Bronchial epithelial cell (primary cell): Measurements from ENCODE around the gene METTL13. TPM values are rescaled to one million over a fixed set of nuclear protein-coding genes. Genes with fewer than 3 reads are reported as not detected.

ENCODE experiments used
- DNase-seq: peaks from one replicate; pipeline ENCODE4 v3.0.0-alpha.2; 2010; ENCODE audit warnings: low read depth
- FAIRE-seq: peaks from 2 replicates; lab custom pipeline; 2011; peaks lifted over from hg19 to GRCh38; lab: Jason Lieb, UNC
- H3K27me3 ChIP-seq: 2 replicates; pipeline ENCODE4 v1.5.1; 2011; ENCODE audit warnings: low read length; ENCODE audit not compliant: control insufficient read depth, insufficient read depth
- H3K36me3 ChIP-seq: 2 replicates; pipeline ENCODE4 v1.5.1; 2011; ENCODE audit warnings: low read length; ENCODE audit not compliant: control insufficient read depth, insufficient read depth
- H3K4me3 ChIP-seq: 2 replicates; pipeline ENCODE4 v1.5.1; 2011; ENCODE audit warnings: mild to moderate bottlenecking, low read depth, low read length, control low read depth
- total RNA-seq: library from RNA; depleted of rRNA; stranded (reverse); fragments of >200 nt; gene quantifications from 2 replicates; pipeline ENCODE4 v1.2.1, GENCODE V29; 2014
- TF ChIP-seq, protein P1 (sequence below): IDR thresholded peaks from 2 replicates; pipeline ENCODE4 v1.5.1; 2011; ENCODE audit warnings: mild to moderate bottlenecking, moderate library complexity, low read length, control low read depth, inconsistent platforms; ENCODE audit not compliant: insufficient read depth, severe bottlenecking

The METTL13 gene
- total RNA-seq, 1 donor from 2014 or later = 30.8 TPM

DNA sequence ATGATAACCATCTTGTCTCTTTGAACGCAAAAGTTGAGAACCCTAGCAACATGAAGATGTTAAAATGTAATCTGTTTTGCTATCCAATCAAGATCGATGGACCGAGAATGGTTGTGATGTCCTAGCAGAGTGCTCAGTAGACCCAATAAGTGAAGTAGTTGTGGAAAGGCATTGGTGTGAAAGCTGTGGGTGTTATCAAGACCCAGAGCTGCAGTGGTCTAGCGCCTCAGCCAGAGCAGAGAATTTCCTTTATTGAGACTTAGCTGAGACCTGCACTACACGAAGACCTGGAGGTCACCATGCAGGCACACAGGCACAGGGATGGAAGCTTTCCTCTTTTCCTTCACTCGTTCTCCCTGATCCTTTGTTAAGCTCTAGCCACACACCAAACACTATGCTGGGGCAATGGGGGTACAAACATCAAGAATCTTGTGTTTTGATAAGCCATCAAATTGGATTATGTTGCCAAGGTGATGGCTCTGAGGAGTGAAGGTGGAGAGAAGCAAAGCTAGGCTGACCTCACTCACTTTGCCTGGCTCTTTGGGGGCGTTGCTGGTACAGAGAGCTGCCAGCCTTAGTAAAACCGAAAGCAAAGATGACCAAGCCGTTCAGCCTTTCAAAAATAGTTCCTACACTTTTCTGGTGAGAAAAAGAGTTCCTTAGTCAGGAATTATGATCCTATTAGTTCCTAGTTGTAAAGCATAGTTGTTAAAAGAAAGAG, 24.1 kb downstream of the METTL13 start:
- Histone ChIP-seq H3K4me3 (no peak overlapping the region), H3K36me3 (no peaks in the 10 kb centered on the region), H3K27me3 (no peaks in the 10 kb centered on the region)
- no peak for FAIRE-seq
- no peak for DNase-seq
- TF ChIP-seq, protein P1, sequence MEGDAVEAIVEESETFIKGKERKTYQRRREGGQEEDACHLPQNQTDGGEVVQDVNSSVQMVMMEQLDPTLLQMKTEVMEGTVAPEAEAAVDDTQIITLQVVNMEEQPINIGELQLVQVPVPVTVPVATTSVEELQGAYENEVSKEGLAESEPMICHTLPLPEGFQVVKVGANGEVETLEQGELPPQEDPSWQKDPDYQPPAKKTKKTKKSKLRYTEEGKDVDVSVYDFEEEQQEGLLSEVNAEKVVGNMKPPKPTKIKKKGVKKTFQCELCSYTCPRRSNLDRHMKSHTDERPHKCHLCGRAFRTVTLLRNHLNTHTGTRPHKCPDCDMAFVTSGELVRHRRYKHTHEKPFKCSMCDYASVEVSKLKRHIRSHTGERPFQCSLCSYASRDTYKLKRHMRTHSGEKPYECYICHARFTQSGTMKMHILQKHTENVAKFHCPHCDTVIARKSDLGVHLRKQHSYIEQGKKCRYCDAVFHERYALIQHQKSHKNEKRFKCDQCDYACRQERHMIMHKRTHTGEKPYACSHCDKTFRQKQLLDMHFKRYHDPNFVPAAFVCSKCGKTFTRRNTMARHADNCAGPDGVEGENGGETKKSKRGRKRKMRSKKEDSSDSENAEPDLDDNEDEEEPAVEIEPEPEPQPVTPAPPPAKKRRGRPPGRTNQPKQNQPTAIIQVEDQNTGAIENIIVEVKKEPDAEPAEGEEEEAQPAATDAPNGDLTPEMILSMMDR = no peak

DNA sequence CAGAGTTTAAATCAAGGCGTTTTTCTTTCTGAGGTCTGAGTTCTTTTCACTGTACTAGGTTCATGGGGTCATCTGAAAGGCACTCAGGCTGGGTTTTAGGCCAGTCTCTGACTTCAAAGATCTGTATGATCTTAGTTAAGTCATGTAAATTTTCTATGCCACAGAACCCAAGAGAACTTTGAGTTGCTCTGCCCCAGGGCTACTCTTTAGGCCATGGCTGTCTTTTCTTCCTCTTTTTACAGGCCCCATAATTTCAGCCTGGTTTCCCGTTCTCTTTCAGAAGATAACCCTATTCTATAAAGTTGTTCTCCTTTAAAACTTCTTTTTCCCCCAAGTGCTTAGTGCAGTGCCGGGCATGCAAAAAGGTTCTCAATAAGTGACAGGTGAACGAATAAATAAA, 26.1 kb downstream of the METTL13 start:
- FAIRE-seq (no peak), DNase-seq (no peak)
- H3K4me3 ChIP-seq = no peak overlapping the region
- no peaks in the 10 kb centered on the region for H3K27me3 ChIP-seq
- TF ChIP-seq, protein P1 = no peak
- H3K36me3 ChIP-seq = no peaks in the 10 kb centered on the region

DNA sequence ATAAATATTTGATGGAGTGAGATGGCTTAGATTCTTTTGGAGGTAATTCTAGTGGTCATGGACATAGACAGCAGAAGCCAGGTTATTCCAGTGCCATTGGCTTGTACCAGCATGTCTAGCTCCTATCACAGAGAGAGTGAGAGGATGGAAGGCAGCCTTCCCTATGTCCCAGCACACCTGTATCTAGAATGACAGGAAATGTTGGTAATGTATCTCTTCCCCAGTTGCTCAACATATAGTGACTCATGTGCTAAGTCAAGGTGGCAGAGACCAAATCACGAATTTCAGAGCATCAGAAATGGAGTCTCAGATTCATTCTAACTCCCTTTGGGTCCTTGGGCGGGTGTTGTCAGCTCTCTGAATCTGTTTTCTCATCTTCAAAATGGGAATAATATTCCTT, 28.4 kb downstream of the METTL13 start:
- FAIRE-seq (peak; percentile 96), DNase-seq (peak; percentile 96)
- TF ChIP-seq, protein P1 = no peak
- Histone ChIP-seq H3K4me3 (no peak overlapping the region), H3K27me3 (no peaks in the 10 kb centered on the region), H3K36me3 (no peaks in the 10 kb centered on the region)

DNA sequence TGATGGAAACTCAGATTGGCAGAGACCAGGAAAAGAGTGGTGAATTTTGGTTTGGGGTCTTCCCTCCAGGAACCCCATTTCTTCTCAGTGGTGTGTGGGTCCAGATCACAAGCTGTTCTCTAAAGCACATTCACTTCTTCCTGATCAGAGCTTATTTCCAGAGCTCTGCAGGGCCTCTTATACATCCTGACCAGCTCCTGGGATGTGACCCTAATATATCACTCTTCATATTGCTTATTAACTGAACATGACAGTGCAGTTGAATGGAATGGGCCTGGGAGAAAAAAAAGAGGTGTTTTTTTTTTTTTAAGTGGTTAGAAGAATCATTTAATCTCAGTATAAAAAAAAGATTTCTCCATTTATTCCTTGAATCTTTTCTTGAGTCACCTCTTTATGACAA, 30.2 kb downstream of the METTL13 start:
- TF ChIP-seq, protein P1 = no peak

DNA sequence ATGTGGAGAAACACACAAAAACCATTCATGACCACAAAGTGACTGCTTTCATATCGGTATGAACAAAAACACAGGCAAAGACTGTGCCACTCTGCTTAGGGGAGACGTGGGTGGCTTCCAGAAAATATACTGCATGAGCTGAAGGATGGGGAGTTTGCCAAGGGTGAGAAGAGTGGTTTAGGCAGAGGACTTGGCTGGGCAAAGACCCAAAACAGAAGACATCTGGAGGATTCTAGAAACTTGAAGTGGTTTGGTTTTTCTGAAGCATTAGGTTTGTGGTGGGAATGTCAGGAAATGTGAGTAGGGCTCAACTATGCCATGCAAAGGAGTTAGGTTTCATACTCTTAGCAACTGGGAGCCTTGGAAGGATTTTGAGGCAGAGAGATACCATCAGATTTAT, 33.2 kb downstream of the METTL13 start:
- H3K36me3 ChIP-seq = no peaks in the 10 kb centered on the region
- H3K27me3 ChIP-seq = no peaks in the 10 kb centered on the region
- FAIRE-seq (no peak), DNase-seq (no peak)
- no peak overlapping the region for H3K4me3 ChIP-seq
- TF ChIP-seq, protein P1 = no peak

More for the DNA sequence above, 30.2 kb downstream of the METTL13 start:
- FAIRE-seq (no peak), DNase-seq (no peak)
- Histone ChIP-seq H3K4me3 (no peak overlapping the region), H3K27me3 (no peaks in the 10 kb centered on the region), H3K36me3 (no peaks in the 10 kb centered on the region)
